Mesenchymal stem cell (in vitro differentiated cells and primary cell): ENCODE measurements around the gene ATP9B.
A peak's percentile ranks its signal among the peaks of the same experiment; 100 is the strongest.

ENCODE experiments used
- DNase-seq: peaks from one replicate; pipeline ENCODE4 v3.0.0-alpha.2; 2013
- H2AFZ ChIP-seq: one replicate; pipeline ENCODE4 v1.6.1; 2013; ENCODE audit warnings: low read depth, mild to moderate bottlenecking, control low read depth, inconsistent platforms, low read length, moderate library complexity
- H2AK5ac ChIP-seq: 2 replicates; pipeline ENCODE4 v1.6.1; 2013; ENCODE audit warnings: low read length, moderate library complexity, mild to moderate bottlenecking, inconsistent platforms; ENCODE audit not compliant: severe bottlenecking
- H2BK120ac ChIP-seq: one replicate; pipeline ENCODE4 v1.6.1; 2013; ENCODE audit warnings: low read depth, mild to moderate bottlenecking, inconsistent platforms, low read length, moderate library complexity
- H2BK12ac ChIP-seq, 2 experiments: one replicate each; pipeline ENCODE4 v1.6.1; 2013; ENCODE audit warnings: inconsistent platforms in 2 of 2, low read length in 2 of 2, mild to moderate bottlenecking in 2 of 2, moderate library complexity in 2 of 2, control low read depth in 1 of 2
- H2BK15ac ChIP-seq: one replicate; pipeline ENCODE4 v1.6.1; 2013; ENCODE audit warnings: mild to moderate bottlenecking, low read depth, inconsistent platforms; ENCODE audit not compliant: poor library complexity, severe bottlenecking
- H2BK5ac ChIP-seq: 2 replicates; pipeline ENCODE4 v1.6.1; 2013; ENCODE audit warnings: low read depth, mild to moderate bottlenecking, low read length, control low read depth, inconsistent platforms; ENCODE audit not compliant: poor library complexity, severe bottlenecking
- H3K14ac ChIP-seq, 2 experiments: one replicate each; pipeline ENCODE4 v1.6.1; 2013; ENCODE audit warnings: inconsistent platforms in 2 of 2, low read length in 2 of 2, control low read depth in 1 of 2, mild to moderate bottlenecking in 1 of 2, moderate library complexity in 1 of 2
- H3K18ac ChIP-seq, 2 experiments: one replicate each; pipeline ENCODE4 v1.6.1; 2013; ENCODE audit warnings: inconsistent platforms in 2 of 2, low read length in 2 of 2, control low read depth in 1 of 2, low read depth in 1 of 2, mild to moderate bottlenecking in 1 of 2
- H3K23ac ChIP-seq, 2 experiments: one replicate each; pipeline ENCODE4 v1.6.1; 2013; ENCODE audit warnings: inconsistent platforms in 2 of 2, low read length in 2 of 2, mild to moderate bottlenecking in 2 of 2, moderate library complexity in 2 of 2, control low read depth in 1 of 2
- H3K27ac ChIP-seq: 2 replicates; pipeline ENCODE4 v1.5.1; 2013; ENCODE audit warnings: mild to moderate bottlenecking, moderate library complexity, low read length, control low read depth, inconsistent platforms; ENCODE audit not compliant: poor library complexity, severe bottlenecking
- H3K27me3 ChIP-seq, 2 experiments: 2 replicates each; pipeline versions ENCODE4 v1.6.1 to v1.7.0; 2013; ENCODE audit warnings: low read length in 2 of 2, mild to moderate bottlenecking in 2 of 2, moderate library complexity in 2 of 2, control low read depth in 1 of 2, inconsistent platforms in 1 of 2; ENCODE audit not compliant: control insufficient read depth in 1 of 2, insufficient read depth in 1 of 2
- H3K36me3 ChIP-seq, 2 experiments: 2 replicates each; pipeline versions ENCODE4 v1.6.1 to v1.7.0; 2013; ENCODE audit warnings: low read length in 2 of 2, control low read depth in 1 of 2, inconsistent platforms in 1 of 2, low read depth in 1 of 2, mild to moderate bottlenecking in 1 of 2; ENCODE audit not compliant: insufficient read depth in 2 of 2, control insufficient read depth in 1 of 2
- H3K4ac ChIP-seq, 2 experiments: one replicate each; pipeline ENCODE4 v1.6.1; 2013; ENCODE audit warnings: inconsistent platforms in 2 of 2, low read length in 2 of 2, mild to moderate bottlenecking in 2 of 2, moderate library complexity in 2 of 2, control low read depth in 1 of 2, low read depth in 1 of 2
- H3K4me1 ChIP-seq: 2 replicates; pipeline ENCODE4 v1.6.1; 2013; ENCODE audit warnings: low read depth, low read length, control low read depth; ENCODE audit not compliant: control insufficient read depth, insufficient read depth
- H3K4me2 ChIP-seq: 2 replicates; pipeline ENCODE4 v1.6.1; 2013; ENCODE audit warnings: low read length, mild to moderate bottlenecking, inconsistent platforms; ENCODE audit not compliant: poor library complexity, severe bottlenecking
- H3K4me3 ChIP-seq, 2 experiments: 2 replicates each; pipeline versions ENCODE4 v1.5.1 to v1.7.0; 2013; ENCODE audit warnings: low read length in 2 of 2, mild to moderate bottlenecking in 2 of 2, control low read depth in 1 of 2, low read depth in 1 of 2; ENCODE audit not compliant: insufficient read depth in 1 of 2
- H3K79me1 ChIP-seq: replicated peaks from 2 replicates; pipeline ENCODE4 v1.6.1; 2013; ENCODE audit warnings: mild to moderate bottlenecking, control low read depth, low read length, inconsistent platforms; ENCODE audit not compliant: poor library complexity, severe bottlenecking
- H3K9ac ChIP-seq: 2 replicates; pipeline ENCODE4 v1.7.0; 2013; ENCODE audit warnings: mild to moderate bottlenecking, low read length, moderate library complexity
- H3K9me3 ChIP-seq: 2 replicates; pipeline ENCODE4 v1.7.0; 2013; ENCODE audit warnings: mild to moderate bottlenecking, low read length; ENCODE audit not compliant: control insufficient read depth
- H4K8ac ChIP-seq: one replicate; pipeline ENCODE4 v1.6.1; 2013; ENCODE audit warnings: inconsistent platforms, mild to moderate bottlenecking, low read length, moderate library complexity
- H4K91ac ChIP-seq: one replicate; pipeline ENCODE4 v1.6.1; 2013; ENCODE audit warnings: mild to moderate bottlenecking, low read length, inconsistent platforms
- WGBS: methylation state at CpG from one replicate; pipeline ENCODE4 v1.1.7; 2013; ENCODE audit warnings: mixed read lengths; 5-methylcytosine and 5-hydroxymethylcytosine counted together

The ATP9B gene

GRCh38 chr18:79365701-79366100 is 296.5 kb downstream of the ATP9B start:
- Histone ChIP-seq H4K91ac (peak overlapping the region; percentile 5), H3K4me3 (no peak overlapping the region), H3K14ac (peak overlapping the region in 1 of 2 experiments; percentile 45), H2BK15ac (no peak overlapping the region), H3K27ac (no peak overlapping the region), H3K79me1 (no peaks in the 10 kb centered on the region), H3K27me3 (no peaks in the 10 kb centered on the region), H3K4ac (no peak overlapping the region), H3K36me3 (peaks cover 27 to 29% of the 10 kb centered on the region in 2 experiments), H3K9me3 (no peaks in the 10 kb centered on the region), H2AFZ (no peak overlapping the region), H2BK12ac (peak overlapping the region; percentile 6 to 57), H3K9ac (no peak overlapping the region), H2BK5ac (no peak overlapping the region), H3K4me1 (peaks cover 22% of the 10 kb centered on the region), H3K18ac (peak overlapping the region in 1 of 2 experiments; percentile 58), H3K4me2 (no peak overlapping the region), H3K23ac (no peak overlapping the region), H2BK120ac (no peak overlapping the region), H4K8ac (peak overlapping the region; percentile 5), H2AK5ac (no peak overlapping the region)
- no peak for DNase-seq
- WGBS: 97% methylated on average over 13 of the region's 13 CpGs

- peaks cover 20% of the 10 kb centered on the region for H3K4me1 ChIP-seq
- H4K91ac ChIP-seq: no peak overlapping the region
- H3K9me3 ChIP-seq: no peaks in the 10 kb centered on the region
- no peak overlapping the region for H4K8ac ChIP-seq
- H3K18ac ChIP-seq: peak overlapping the region in 1 of 2 experiments; percentile 13
- no peak overlapping the region for H3K4me3 ChIP-seq
- H3K79me1 ChIP-seq: no peaks in the 10 kb centered on the region
- peak overlapping the region in 1 of 2 experiments; percentile 1 for H3K14ac ChIP-seq
- H2BK5ac ChIP-seq: no peak overlapping the region
- H3K36me3 ChIP-seq: peaks cover 20 to 29% of the 10 kb centered on the region in 2 experiments
- H3K27ac ChIP-seq: no peak overlapping the region
- H3K4me2 ChIP-seq: no peak overlapping the region
- no peak overlapping the region for H2AFZ ChIP-seq
- H3K27me3 ChIP-seq: no peaks in the 10 kb centered on the region
- 84% methylated on average over 28 of the region's 29 CpGs for WGBS
- peak; percentile 71 for DNase-seq
- H2AK5ac ChIP-seq: no peak overlapping the region
- H2BK120ac ChIP-seq: no peak overlapping the region
- peak overlapping the region; percentile 30 for H3K9ac ChIP-seq
- H2BK12ac ChIP-seq: no peak overlapping the region
- H3K23ac ChIP-seq: no peak overlapping the region
- no peak overlapping the region for H3K4ac ChIP-seq
- H2BK15ac ChIP-seq: peak overlapping the region; percentile 75
Measured at GRCh38 chr18:79366177-79367094, 297.2 kb downstream of the ATP9B start.

- H3K23ac ChIP-seq: no peak overlapping the region
- no peak overlapping the region for H2AFZ ChIP-seq
- H3K4me3 ChIP-seq: no peak overlapping the region
- 94% methylated on average over 8 of the region's 8 CpGs for whole genome bisulfite sequencing
- H2BK15ac ChIP-seq: no peak overlapping the region
- H4K91ac ChIP-seq: no peak overlapping the region
- H3K4ac ChIP-seq: no peak overlapping the region
- no peak overlapping the region for H3K9ac ChIP-seq
- H3K18ac ChIP-seq: no peak overlapping the region
- H2BK5ac ChIP-seq: no peak overlapping the region
- H2AK5ac ChIP-seq: no peak overlapping the region
- H3K14ac ChIP-seq: no peak overlapping the region
- H3K4me1 ChIP-seq: peaks cover 16% of the 10 kb centered on the region
- no peaks in the 10 kb centered on the region for H3K79me1 ChIP-seq
- no peak overlapping the region for H3K27ac ChIP-seq
- no peak overlapping the region for H4K8ac ChIP-seq
- no peaks in the 10 kb centered on the region for H3K9me3 ChIP-seq
- no peak for DNase-seq
- H2BK12ac ChIP-seq: no peak overlapping the region
- H3K36me3 ChIP-seq: peaks cover 9 to 32% of the 10 kb centered on the region in 2 experiments
- no peak overlapping the region for H3K4me2 ChIP-seq
- no peaks in the 10 kb centered on the region for H3K27me3 ChIP-seq
- no peak overlapping the region for H2BK120ac ChIP-seq
Measured at GRCh38 chr18:79367480-79367879, 298.3 kb downstream of the ATP9B start.

GRCh38 chr18:79367989-79368388 is 298.8 kb downstream of the ATP9B start:
- Histone ChIP-seq H3K4me1 (peaks cover 15% of the 10 kb centered on the region), H3K14ac (no peak overlapping the region), H3K4me3 (no peak overlapping the region), H2BK12ac (no peak overlapping the region), H4K91ac (peak overlapping the region; percentile 43), H3K27me3 (no peaks in the 10 kb centered on the region), H3K36me3 (peaks cover 7 to 32% of the 10 kb centered on the region in 2 experiments), H3K27ac (no peak overlapping the region), H3K4me2 (no peak overlapping the region), H3K18ac (no peak overlapping the region), H3K4ac (no peak overlapping the region), H2BK120ac (no peak overlapping the region), H4K8ac (no peak overlapping the region), H3K9ac (no peak overlapping the region), H2BK5ac (no peak overlapping the region), H2AK5ac (no peak overlapping the region), H3K23ac (no peak overlapping the region), H2BK15ac (no peak overlapping the region), H3K79me1 (no peaks in the 10 kb centered on the region), H2AFZ (no peak overlapping the region), H3K9me3 (no peaks in the 10 kb centered on the region)
- 94% methylated on average over 18 of the region's 18 CpGs for WGBS
- DNase-seq: no peak
